Astrocyte (in vitro differentiated cells and primary cell): ENCODE data around the gene SAA4.

Experiments
- EZH2 ChIP-seq: IDR thresholded peaks from 2 replicates; pipeline ENCODE4 v1.6.1; 2012; ENCODE audit warnings: mild to moderate bottlenecking, low read length, inconsistent platforms; ENCODE audit not compliant: insufficient read depth
- TF ChIP-seq, protein P1 (sequence below): IDR thresholded peaks from 2 replicates; pipeline ENCODE4 v1.5.1; 2011; ENCODE audit warnings: low read depth, mild to moderate bottlenecking, inconsistent platforms, low read length, moderate library complexity; ENCODE audit not compliant: insufficient read depth

DNA sequence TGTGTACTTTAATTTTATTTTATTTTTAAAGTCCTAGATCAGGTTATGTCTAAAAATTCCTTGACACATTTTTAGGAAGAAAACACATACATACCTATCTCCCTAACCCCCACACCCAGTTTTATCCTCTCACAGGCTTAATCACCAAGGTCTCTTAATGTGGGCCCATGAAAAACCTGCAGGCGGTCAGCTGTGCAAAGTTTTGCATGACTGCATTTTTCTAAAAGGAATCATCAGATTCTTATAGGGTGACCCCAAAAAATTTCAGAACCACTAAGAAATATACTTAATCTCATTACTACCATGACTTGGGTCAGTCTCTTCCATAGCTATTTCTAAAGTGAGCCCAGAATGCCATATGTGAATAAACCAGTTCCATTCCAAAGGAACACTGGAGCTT, 49.2 kb upstream of the SAA4 start:
- TF ChIP-seq, protein P1, sequence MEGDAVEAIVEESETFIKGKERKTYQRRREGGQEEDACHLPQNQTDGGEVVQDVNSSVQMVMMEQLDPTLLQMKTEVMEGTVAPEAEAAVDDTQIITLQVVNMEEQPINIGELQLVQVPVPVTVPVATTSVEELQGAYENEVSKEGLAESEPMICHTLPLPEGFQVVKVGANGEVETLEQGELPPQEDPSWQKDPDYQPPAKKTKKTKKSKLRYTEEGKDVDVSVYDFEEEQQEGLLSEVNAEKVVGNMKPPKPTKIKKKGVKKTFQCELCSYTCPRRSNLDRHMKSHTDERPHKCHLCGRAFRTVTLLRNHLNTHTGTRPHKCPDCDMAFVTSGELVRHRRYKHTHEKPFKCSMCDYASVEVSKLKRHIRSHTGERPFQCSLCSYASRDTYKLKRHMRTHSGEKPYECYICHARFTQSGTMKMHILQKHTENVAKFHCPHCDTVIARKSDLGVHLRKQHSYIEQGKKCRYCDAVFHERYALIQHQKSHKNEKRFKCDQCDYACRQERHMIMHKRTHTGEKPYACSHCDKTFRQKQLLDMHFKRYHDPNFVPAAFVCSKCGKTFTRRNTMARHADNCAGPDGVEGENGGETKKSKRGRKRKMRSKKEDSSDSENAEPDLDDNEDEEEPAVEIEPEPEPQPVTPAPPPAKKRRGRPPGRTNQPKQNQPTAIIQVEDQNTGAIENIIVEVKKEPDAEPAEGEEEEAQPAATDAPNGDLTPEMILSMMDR, result no peak
- TF ChIP-seq EZH2, result no peak
